HepG2 (cell line): ENCODE measurements around the gene PLD1. TPM values are rescaled to one million over a fixed set of nuclear protein-coding genes. Genes with fewer than 3 reads are reported as not detected.

Experiments
- ATAC-seq: fragments of 200-7000 bp; cut with Tn5 transposase; 3 replicates; pipeline ENCODE4 v1.9.1; 2020; ENCODE audit warnings: mild to moderate bottlenecking, moderate library complexity
- BruUV-seq: library from RNA; stranded (reverse); fragments of 400-500 nt; replicated peaks from 2 replicates; lab custom pipeline; 2021; lab: Mats Ljungman, UMichigan
- CTCF ChIA-PET: fragments of 300-600 bp; formaldehyde crosslinking; extraction: SDS; loops from one replicate; lab custom pipeline; 2021; ENCODE audit warnings: low total read pairs, inconsistent platforms, low intra/inter-chr PET ratio; lab: Yijun Ruan, JAX
- POLR2A ChIA-PET: fragments of 350-600 bp; sonication (Branson Sonifier 250); formaldehyde crosslinking; loops from one replicate; lab custom pipeline; 2020; ENCODE audit warnings: antibody characterized with exemption, inconsistent platforms; lab: Yijun Ruan, JAX
- DNase-seq: peaks from one replicate; pipeline ENCODE4 v3.0.0-alpha.2; 2015; ENCODE audit warnings: low spot score
- FAIRE-seq: peaks from 3 replicates; lab custom pipeline; 2011; peaks lifted over from hg19 to GRCh38; lab: Jason Lieb, UNC
- H2AFZ ChIP-seq: one replicate; pipeline ENCODE4 v1.6.1; 2011; ENCODE audit warnings: low read length, inconsistent platforms
- H3K27ac ChIP-seq: fragments of 300-600 bp; 3 replicates; pipeline ENCODE4 v1.8.0; 2011; ENCODE audit warnings: mixed run types, mild to moderate bottlenecking, mixed read lengths, low read length, inconsistent platforms; ENCODE audit not compliant: insufficient read depth; ENCODE audit errors: extremely low read length
- H3K27me3 ChIP-seq, 2 experiments: fragments of 200-600 bp in 1 of 2; 2 replicates in 1 of 2; 3 replicates in 1 of 2; pipeline versions ENCODE4 v1.6.0 to v1.8.0; 2011; ENCODE audit warnings: low read length in 2 of 2, mild to moderate bottlenecking in 2 of 2, moderate library complexity in 2 of 2, inconsistent platforms in 1 of 2; ENCODE audit not compliant: insufficient read depth in 2 of 2, control insufficient read depth in 1 of 2
- H3K36me3 ChIP-seq, 2 experiments: fragments of 200-600 bp in 1 of 2; replicated peaks in 1 of 2; 2 replicates in 1 of 2; 3 replicates in 1 of 2; pipeline versions ENCODE4 v1.5.1 to v1.8.0; 2011; ENCODE audit warnings: low read length in 2 of 2, inconsistent platforms in 1 of 2; ENCODE audit not compliant: insufficient read depth in 2 of 2, control insufficient read depth in 1 of 2
- H3K4me1 ChIP-seq: 2 replicates; pipeline ENCODE4 v1.5.1; 2012; ENCODE audit warnings: low read length, inconsistent platforms; ENCODE audit not compliant: insufficient read depth
- H3K4me2 ChIP-seq: 2 replicates; pipeline ENCODE4 v1.6.0; 2011; ENCODE audit warnings: low read depth, low read length, inconsistent platforms
- H3K4me3 ChIP-seq, 3 experiments: fragments of 200-600 bp in 1 of 3; sonication (generic), shearing (Covaris generic) in 1 of 3; replicated peaks in 1 of 3; 2 replicates each; pipeline ENCODE4 v1.5.1; 2011 to 2016; ENCODE audit warnings: low read length in 3 of 3, inconsistent platforms in 2 of 3, low read depth in 2 of 3, mild to moderate bottlenecking in 2 of 3, control low read depth in 1 of 3, mixed read lengths in 1 of 3; ENCODE audit not compliant: insufficient read depth in 1 of 3
- H3K79me2 ChIP-seq: one replicate; pipeline ENCODE4 v1.6.1; 2011; ENCODE audit warnings: low read length, inconsistent platforms; ENCODE audit not compliant: insufficient read depth
- H3K9ac ChIP-seq: 2 replicates; pipeline ENCODE4 v1.6.0; 2011; ENCODE audit warnings: mild to moderate bottlenecking, low read depth, low read length, inconsistent platforms; ENCODE audit not compliant: insufficient read depth
- H3K9me3 ChIP-seq: 2 replicates; pipeline ENCODE4 v1.5.1; 2012; ENCODE audit warnings: mild to moderate bottlenecking, low read length
- H4K20me1 ChIP-seq: 2 replicates; pipeline ENCODE4 v1.6.0; 2011; ENCODE audit warnings: inconsistent platforms, mild to moderate bottlenecking, low read length, moderate library complexity; ENCODE audit not compliant: insufficient read depth
- ATAD3A ChIP-seq: sonication (generic); formaldehyde crosslinking; IDR thresholded peaks from 2 replicates; pipeline ENCODE4 v1.4.0; 2020; ENCODE audit warnings: missing genetic modification reagents
- BCL6 ChIP-seq: IDR thresholded peaks from 2 replicates; pipeline ENCODE4 v1.6.1; 2016; ENCODE audit warnings: missing genetic modification reagents, missing compliant biosample characterization
- HNRNPH1 ChIP-seq: fragments of 200-400 bp; formaldehyde crosslinking; optimal IDR thresholded peaks from 2 replicates; pipeline ENCODE3; 2017; ENCODE audit warnings: mild to moderate bottlenecking, low read depth, low read length
- KLF11 ChIP-seq: IDR thresholded peaks from 2 replicates; pipeline ENCODE4 v1.6.1; 2016; ENCODE audit warnings: missing compliant biosample characterization
- NFIB ChIP-seq: sonication (generic); formaldehyde crosslinking; IDR thresholded peaks from 2 replicates; pipeline ENCODE4 v1.9.0; 2021; ENCODE audit warnings: missing genetic modification reagents, mild to moderate bottlenecking, borderline replicate concordance
- PAF1 ChIP-seq: IDR thresholded peaks from 2 replicates; pipeline ENCODE4 v1.6.1; 2016; ENCODE audit warnings: missing genetic modification reagents, missing compliant biosample characterization
- POLR2AphosphoS5 ChIP-seq: IDR thresholded peaks from 2 replicates; pipeline ENCODE4 v1.6.1; 2012; ENCODE audit warnings: low read depth, low read length
- SAFB2 ChIP-seq: sonication (generic); formaldehyde crosslinking; IDR thresholded peaks from 2 replicates; pipeline ENCODE4 v1.5.1; 2020; ENCODE audit warnings: missing genetic modification reagents, low read depth, mild to moderate bottlenecking, borderline replicate concordance
- SNAPC4 ChIP-seq: sonication (generic); formaldehyde crosslinking; IDR thresholded peaks from 2 replicates; pipeline ENCODE4 v1.4.0; 2020; ENCODE audit warnings: mild to moderate bottlenecking, missing genetic modification reagents
- SYNCRIP ChIP-seq: fragments of 200-400 bp; formaldehyde crosslinking; IDR thresholded peaks from 2 replicates; pipeline ENCODE4 v1.6.1; 2018; ENCODE audit warnings: mild to moderate bottlenecking, low read depth, low read length; ENCODE audit not compliant: insufficient read depth
- TRAFD1 ChIP-seq: sonication (generic); formaldehyde crosslinking; IDR thresholded peaks from 2 replicates; pipeline ENCODE4 v1.5.1; 2020; ENCODE audit warnings: missing genetic modification reagents, mild to moderate bottlenecking, borderline replicate concordance
- ZFP82 ChIP-seq: sonication (generic); formaldehyde crosslinking; IDR thresholded peaks from 2 replicates; pipeline ENCODE4 v1.5.1; 2020; ENCODE audit warnings: mild to moderate bottlenecking, missing genetic modification reagents, borderline replicate concordance
- ZNF225 ChIP-seq: sonication (generic); formaldehyde crosslinking; IDR thresholded peaks from 2 replicates; pipeline ENCODE4 v1.4.0; 2020; ENCODE audit warnings: mild to moderate bottlenecking, missing genetic modification reagents
- ZSCAN12 ChIP-seq: sonication (generic); formaldehyde crosslinking; IDR thresholded peaks from 2 replicates; pipeline ENCODE4 v1.9.0; 2021; ENCODE audit warnings: mild to moderate bottlenecking, missing genetic modification reagents
- whole genome bisulfite sequencing: methylation state at CpG from one replicate; pipeline ENCODE4 v1.1.6; 2017; ENCODE audit warnings: low lambda C conversion rate; 5-methylcytosine and 5-hydroxymethylcytosine counted together
- in situ Hi-C: cut with HindIII; loops from 2 replicates; pipeline ENCODE4 v1.10.0; 2017; ENCODE audit warnings: low pct_unique_long_range_greater_than_20kb; ENCODE audit not compliant: extremely low pct_ligation_motif_present
- intact Hi-C: fragments of 100-400 bp; cut with micrococcal nuclease; formaldehyde crosslinking; loops from one replicate; pipeline ENCODE4 v1.10.0; 2022; ENCODE audit not compliant: unreplicated experiment
- polyA plus RNA-seq, 8 experiments: library from polyadenylated mRNA; depleted of rRNA in 3 of 8; stranded (reverse) in 7 of 8; unstranded in 1 of 8; fragments of >200 nt; fragmentation: Illumina TruSeq in 4 of 8; extraction: Trizol in 4 of 8; gene quantifications; 2 replicates each; pipeline versions ENCODE4 v1.2.1 to v1.2.3, GENCODE V29; 2011 to 2016; ENCODE audit warnings: low read depth in 4 of 8, missing spikeins in 1 of 8, mixed read lengths in 1 of 8; ENCODE audit not compliant: insufficient read depth in 1 of 8
- total RNA-seq, 5 experiments: library from RNA; depleted of rRNA; stranded (reverse); fragments of >200 nt; fragmentation: Illumina TruSeq; extraction: Trizol; gene quantifications; 2 replicates each; pipeline ENCODE4 v1.2.3, GENCODE V29; 2016; ENCODE audit warnings: low read depth in 1 of 5

PLD1 gene
- total and polyA plus RNA-seq, 2 of the 13 experiments (the other 11 are each of a cell fraction or from before 2014, with no cell fraction given) = 27.1 to 59.4 TPM

- Histone ChIP-seq H3K9ac (no peak overlapping the region), H2AFZ (no peak overlapping the region), H3K27me3 (no peaks in the 10 kb centered on the region), H3K27ac (no peak overlapping the region), H3K4me1 (no peaks in the 10 kb centered on the region), H3K79me2 (no peaks in the 10 kb centered on the region), H3K9me3 (no peaks in the 10 kb centered on the region), H4K20me1 (no peaks in the 10 kb centered on the region), H3K36me3 (peaks cover 22 to 84% of the 10 kb centered on the region in 2 experiments), H3K4me3 (no peak overlapping the region), H3K4me2 (no peak overlapping the region)
- FAIRE-seq = no peak
- BruUV-seq = no TSS peak
- CTCF ChIA-PET = no interaction called here
- no peak for TF ChIP-seq SYNCRIP
- TF ChIP-seq ZSCAN12 (CRISPR knock-in tag) = no peak
- TF ChIP-seq ZNF225 (CRISPR knock-in tag) = no peak
- no peak for TF ChIP-seq NFIB (CRISPR knock-in tag)
- TF ChIP-seq PAF1 = no peak
- no peak for TF ChIP-seq ATAD3A (CRISPR knock-in tag)
- no peak for TF ChIP-seq POLR2AphosphoS5
- no peak for TF ChIP-seq SAFB2
- POLR2A ChIA-PET = no interaction called here
- no peak for DNase-seq
- WGBS = 96% methylated on average over 3 of the region's 3 CpGs
- in situ Hi-C loops (no loop called here), intact Hi-C loops (no loop called here)
- ATAC-seq = no peak
Measured at GRCh38 chr3:171658841-171659240, 151.4 kb downstream of the PLD1 start.

GRCh38 chr3:171654809-171655208, 155.5 kb downstream of the PLD1 start:
- H2AFZ ChIP-seq = no peak overlapping the region
- H3K79me2 ChIP-seq = no peaks in the 10 kb centered on the region
- ATAC-seq (no peak), FAIRE-seq (no peak), DNase-seq (no peak)
- no peak overlapping the region for H3K4me3 ChIP-seq
- no peak overlapping the region for H3K4me2 ChIP-seq
- in situ Hi-C loops = no loop called here
- H3K9me3 ChIP-seq = no peaks in the 10 kb centered on the region
- peaks cover 10 to 70% of the 10 kb centered on the region in 2 experiments for H3K36me3 ChIP-seq
- no peaks in the 10 kb centered on the region for H3K27me3 ChIP-seq
- 97% methylated on average over 3 of the region's 3 CpGs for WGBS
- POLR2A ChIA-PET = no interaction called here
- CTCF ChIA-PET = no interaction called here
- BruUV-seq = no TSS peak
- H3K9ac ChIP-seq = no peak overlapping the region
- H3K4me1 ChIP-seq = no peaks in the 10 kb centered on the region
- H3K27ac ChIP-seq = no peak overlapping the region
- H4K20me1 ChIP-seq = no peaks in the 10 kb centered on the region
- intact Hi-C loops = no loop called here
- TF ChIP-seq ZFP82 (CRISPR knock-in tag) (no peak), SNAPC4 (CRISPR knock-in tag) (no peak), TRAFD1 (CRISPR knock-in tag) (no peak), BCL6 (no peak), KLF11 (no peak), HNRNPH1 (no peak)
